Measurements from ENCODE around the gene HMGCL.
"Not testable (repeated sequence)": the region's sequence is repeated elsewhere in the genome, so short reads cannot be mapped to it uniquely, and the experiment has no call there.

Gene HMGCL

GRCh38 chr1:23804183-23804835, 20.9 kb downstream of the HMGCL start:
- Histone ChIP-seq H3K9me3 (no peaks in the 10 kb centered on the region), H3K4me1 (no peaks in the 10 kb centered on the region), H3K27me3 (no peaks in the 10 kb centered on the region), H3K36me3 (no peaks in the 10 kb centered on the region), H3K4me3 (ENCODE audit: low read depth, low read length) (no peak overlapping the region)
- peak; percentile 29; the same call in 1 of the 2 replicates for TF ChIP-seq CTCF (IDR thresholded peaks at IDR 0.05; ENCODE audit: low read depth, low read length)
- DNase-seq, result no peak

GRCh38 chr1:23803674-23804073, 21.6 kb downstream of the HMGCL start:
- no peak for TF ChIP-seq CTCF (IDR thresholded peaks at IDR 0.05; ENCODE audit: low read depth, low read length)
- DNase-seq, result no peak
- Histone ChIP-seq H3K36me3 (no peaks in the 10 kb centered on the region), H3K9me3 (no peaks in the 10 kb centered on the region), H3K27me3 (no peaks in the 10 kb centered on the region), H3K4me1 (no peaks in the 10 kb centered on the region), H3K4me3 (ENCODE audit: low read depth, low read length) (no peak overlapping the region)

DNA sequence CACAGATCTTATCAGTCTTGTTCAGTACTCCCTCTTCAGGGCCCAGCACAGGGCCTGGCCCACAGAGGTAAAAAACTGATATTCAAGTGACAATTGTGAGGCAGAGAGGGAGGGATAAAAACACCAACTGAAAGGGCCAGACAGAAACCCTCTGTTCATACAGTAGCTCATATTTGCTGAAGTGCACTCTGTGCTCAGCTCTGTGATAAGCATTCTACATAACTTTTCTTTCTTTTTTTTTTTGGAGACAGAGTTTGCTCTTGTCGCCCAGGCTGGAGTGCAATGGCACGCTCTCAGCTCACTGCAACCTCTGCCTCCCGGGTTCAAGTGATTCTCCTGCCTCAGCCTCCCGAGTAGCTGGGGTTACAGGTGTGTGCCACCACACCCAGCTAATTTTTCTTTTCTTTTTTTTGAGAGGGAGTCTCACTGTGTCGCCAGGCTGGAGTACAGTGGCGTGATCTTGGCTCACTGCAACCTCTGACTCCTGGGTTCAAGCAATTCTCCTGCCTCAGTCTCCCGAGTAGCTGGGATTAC, 22.4 kb downstream of the HMGCL start:
- not testable (repeated sequence) for H3K36me3 ChIP-seq; DNase-seq; H3K4me3 ChIP-seq (ENCODE audit: low read depth, low read length); H3K4me1 ChIP-seq; H3K9me3 ChIP-seq; H3K27me3 ChIP-seq

- no peaks in the 10 kb centered on the region for H3K27me3 ChIP-seq
- H3K9me3 ChIP-seq, result no peaks in the 10 kb centered on the region
- DNase-seq, result no peak
- H3K36me3 ChIP-seq, result no peaks in the 10 kb centered on the region
- no peak overlapping the region for H3K4me3 ChIP-seq (ENCODE audit: low read depth, low read length)
- H3K4me1 ChIP-seq, result no peaks in the 10 kb centered on the region
- no peak for TF ChIP-seq CTCF (IDR thresholded peaks at IDR 0.05; ENCODE audit: low read depth, low read length)
Observed at GRCh38 chr1:23801876-23802275, 23.4 kb downstream of the HMGCL start.

- Histone ChIP-seq H3K9me3 (no peaks in the 10 kb centered on the region), H3K4me3 (ENCODE audit: low read depth, low read length) (peak overlapping the region; percentile 67), H3K4me1 (no peaks in the 10 kb centered on the region), H3K36me3 (no peaks in the 10 kb centered on the region), H3K27me3 (no peaks in the 10 kb centered on the region)
- no peak for DNase-seq
- no peak for TF ChIP-seq CTCF (IDR thresholded peaks at IDR 0.05; ENCODE audit: low read depth, low read length)
Observed at GRCh38 chr1:23801338-23801748, 23.9 kb downstream of the HMGCL start.

DNA sequence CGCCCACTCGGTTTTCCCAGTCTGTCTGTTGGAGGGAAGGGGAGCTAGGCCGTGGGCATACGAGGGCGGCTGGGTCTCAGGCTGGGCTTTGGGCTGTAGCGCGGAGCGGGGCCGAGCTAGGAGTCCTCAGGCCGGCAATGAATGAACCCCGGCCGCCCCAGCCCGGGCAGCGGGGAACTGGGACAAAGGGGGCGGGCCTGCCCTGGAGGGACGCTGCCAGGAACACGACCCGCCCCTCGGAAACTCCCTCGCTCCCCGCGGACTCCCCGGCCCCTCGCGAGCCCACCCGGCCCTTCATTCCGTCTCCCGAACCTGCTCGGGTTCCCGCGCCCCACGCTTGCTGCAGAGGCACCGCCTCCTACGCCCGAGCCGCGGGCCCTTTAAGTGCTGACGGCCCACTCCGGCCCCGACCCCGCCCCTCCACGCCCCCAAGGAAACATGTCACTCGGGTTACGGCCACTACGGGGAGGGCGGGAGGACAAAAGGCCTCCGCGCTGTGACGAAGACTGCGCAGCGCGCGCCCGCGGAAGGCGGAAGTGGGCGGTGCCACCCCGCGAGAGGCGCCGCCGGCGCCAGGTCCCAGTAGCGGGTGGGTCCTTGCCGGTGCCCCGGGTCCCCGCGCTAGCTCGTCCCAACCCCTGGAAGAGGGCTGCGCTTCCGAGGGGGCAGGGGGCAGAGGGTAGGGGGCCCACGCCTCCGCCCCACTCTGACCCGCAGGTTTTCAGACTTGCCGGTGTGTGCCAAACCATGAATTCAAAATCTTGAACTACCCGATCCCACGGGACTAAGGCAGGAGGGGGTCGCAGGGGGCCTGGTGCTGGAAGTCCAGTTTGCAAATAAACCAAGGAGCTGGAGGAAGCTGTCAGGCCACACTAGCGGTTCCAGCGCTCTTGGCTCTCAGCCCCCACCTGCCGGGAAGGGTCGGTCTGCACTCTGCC, 24.6 kb downstream of the HMGCL start, which contains the start of gene GALE:
GALE (minus strand) TSS at position 355 of the 938 bp plus-strand sequence. CDS start 1,747 bp downstream, outside the sequence.
- H3K4me1 ChIP-seq, result no peaks in the 10 kb centered on the region
- H3K36me3 ChIP-seq, result no peaks in the 10 kb centered on the region
- H3K4me3 ChIP-seq (ENCODE audit: low read depth, low read length), result peak within 1 kb of the TSS; percentile 67
- peak; percentile 91 for DNase-seq
- no peak for TF ChIP-seq CTCF (IDR thresholded peaks at IDR 0.05; ENCODE audit: low read depth, low read length)
- H3K27me3 ChIP-seq, result no peaks in the 10 kb centered on the region
- no peaks in the 10 kb centered on the region for H3K9me3 ChIP-seq

Data from BE2C (cell line).